ENCODE measurements around the gene SZRD1.

DNA sequence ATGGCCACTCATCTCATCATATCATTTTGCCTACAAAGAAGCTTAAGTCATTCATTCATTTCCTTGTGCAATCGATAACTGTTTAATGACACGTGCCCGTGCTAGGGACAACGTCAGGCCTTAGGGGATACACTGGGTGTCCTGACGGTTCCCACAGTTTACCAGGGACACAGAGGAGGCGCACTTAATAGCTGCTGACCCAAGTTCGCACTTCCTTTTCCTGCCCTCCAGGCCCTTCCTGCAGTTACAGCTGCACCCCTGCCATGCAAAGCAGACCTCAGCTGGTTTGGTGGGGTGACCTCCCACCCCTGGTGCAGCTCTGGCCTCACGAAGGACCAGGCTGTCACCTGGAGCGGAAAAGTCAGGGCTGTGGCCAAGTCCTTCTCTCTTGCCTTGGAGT lies 66.0 kb downstream of the SZRD1 start:
- no peak for TF ChIP-seq EP300 (IDR thresholded peaks at IDR 0.05)
- TF ChIP-seq POLR2AphosphoS5 (IDR thresholded peaks at IDR 0.05), result no peak

Data from gastroesophageal sphincter (tissue), 2 donors.